OCI-LY1 (cell line): Measurements from ENCODE around the gene PHLPP1.

Experiments
- H2AFZ ChIP-seq: fragments of 200-600 bp; sonication (generic), shearing (Covaris generic); 2 replicates; pipeline ENCODE4 v1.6.0; 2014; ENCODE audit warnings: antibody characterized with exemption, mild to moderate bottlenecking, low read length
- H3F3A ChIP-seq: fragments of 200-600 bp; sonication (generic), shearing (Covaris generic); 2 replicates; pipeline ENCODE4 v1.6.0; 2014; ENCODE audit warnings: mild to moderate bottlenecking, antibody characterized with exemption, low read length, moderate library complexity; ENCODE audit not compliant: insufficient read depth
- H3K27ac ChIP-seq: fragments of 200-600 bp; sonication (generic); 2 replicates; pipeline ENCODE4 v1.5.1; 2014; ENCODE audit warnings: low read length, mixed run types, mild to moderate bottlenecking, low read depth; ENCODE audit not compliant: poor library complexity, severe bottlenecking
- H3K27me3 ChIP-seq: fragments of 200-600 bp; sonication (generic); 2 replicates; pipeline ENCODE4 v1.6.0; 2014; ENCODE audit warnings: antibody characterized with exemption, mild to moderate bottlenecking, low read length, moderate library complexity; ENCODE audit not compliant: insufficient read depth
- H3K36me3 ChIP-seq: fragments of 200-600 bp; sonication (generic); 2 replicates; pipeline ENCODE4 v1.6.1; 2014; ENCODE audit warnings: mild to moderate bottlenecking, antibody characterized with exemption, low read length, moderate library complexity, mixed read lengths; ENCODE audit not compliant: insufficient read depth
- H3K4me1 ChIP-seq: fragments of 200-600 bp; sonication (generic); 2 replicates; pipeline ENCODE4 v1.5.1; 2014; ENCODE audit warnings: mild to moderate bottlenecking, low read length, moderate library complexity; ENCODE audit not compliant: insufficient read depth, severe bottlenecking
- H3K4me2 ChIP-seq: fragments of 200-600 bp; sonication (generic), shearing (Covaris generic); 2 replicates; pipeline ENCODE4 v1.6.1; 2014; ENCODE audit warnings: low read length
- H3K4me3 ChIP-seq: fragments of 200-600 bp; sonication (generic); 2 replicates; pipeline ENCODE4 v1.5.1; 2014; ENCODE audit warnings: low read length, low read depth, mild to moderate bottlenecking, mixed read lengths; ENCODE audit not compliant: poor library complexity, severe bottlenecking
- H3K79me2 ChIP-seq: fragments of 200-600 bp; shearing (Covaris generic); 2 replicates; pipeline ENCODE4 v1.6.1; 2016; ENCODE audit warnings: mixed run types, low read length, mixed read lengths; ENCODE audit not compliant: insufficient read depth
- H3K9ac ChIP-seq: fragments of 200-600 bp; sonication (generic), shearing (Covaris generic); 2 replicates; pipeline ENCODE4 v1.6.1; 2014; ENCODE audit warnings: mild to moderate bottlenecking, low read length, mixed read lengths
- H3K9me2 ChIP-seq: fragments of 200-600 bp; sonication (generic), shearing (Covaris generic); 2 replicates; pipeline ENCODE4 v1.6.1; 2014; ENCODE audit warnings: low read depth, mild to moderate bottlenecking, low read length, mixed read lengths
- H3K9me3 ChIP-seq: fragments of 200-600 bp; shearing (Covaris generic); 2 replicates; pipeline ENCODE4 v1.6.1; 2014; ENCODE audit warnings: low read length, mixed read lengths
- H4K20me1 ChIP-seq: fragments of 200-600 bp; sonication (generic), shearing (Covaris generic); 2 replicates; pipeline ENCODE4 v1.6.0; 2016; ENCODE audit warnings: mild to moderate bottlenecking, low read length; ENCODE audit not compliant: insufficient read depth
- EZH2 ChIP-seq: fragments of 200-600 bp; sonication (generic), shearing (Covaris generic); IDR thresholded peaks from 2 replicates; pipeline ENCODE4 v1.8.0; 2017; ENCODE audit warnings: borderline replicate concordance, mixed run types, mild to moderate bottlenecking, antibody characterized with exemption, low read length, moderate library complexity, mixed read lengths
- TF ChIP-seq, protein P1 (sequence below): fragments of 200-600 bp; sonication (generic), shearing (Covaris generic); IDR thresholded peaks from 2 replicates; pipeline ENCODE4 v1.5.1; 2017; ENCODE audit warnings: mild to moderate bottlenecking, antibody characterized with exemption, low read length, moderate library complexity, mixed read lengths

The PHLPP1 gene

GRCh38 chr18:62714671-62715435, 488 bp upstream of the PHLPP1 start:
- H3K4me2 ChIP-seq, result peak overlapping the region; percentile 55
- peaks cover 10% of the 10 kb centered on the region for H3K79me2 ChIP-seq
- peaks cover 33% of the 10 kb centered on the region for H3K4me1 ChIP-seq
- H3K9me2 ChIP-seq, result no peaks in the 10 kb centered on the region
- H4K20me1 ChIP-seq, result no peaks in the 10 kb centered on the region
- H3K4me3 ChIP-seq, result peak overlapping the region; percentile 74
- H3K36me3 ChIP-seq, result no peaks in the 10 kb centered on the region
- H3K9me3 ChIP-seq, result no peaks in the 10 kb centered on the region
- TF ChIP-seq, protein P1, sequence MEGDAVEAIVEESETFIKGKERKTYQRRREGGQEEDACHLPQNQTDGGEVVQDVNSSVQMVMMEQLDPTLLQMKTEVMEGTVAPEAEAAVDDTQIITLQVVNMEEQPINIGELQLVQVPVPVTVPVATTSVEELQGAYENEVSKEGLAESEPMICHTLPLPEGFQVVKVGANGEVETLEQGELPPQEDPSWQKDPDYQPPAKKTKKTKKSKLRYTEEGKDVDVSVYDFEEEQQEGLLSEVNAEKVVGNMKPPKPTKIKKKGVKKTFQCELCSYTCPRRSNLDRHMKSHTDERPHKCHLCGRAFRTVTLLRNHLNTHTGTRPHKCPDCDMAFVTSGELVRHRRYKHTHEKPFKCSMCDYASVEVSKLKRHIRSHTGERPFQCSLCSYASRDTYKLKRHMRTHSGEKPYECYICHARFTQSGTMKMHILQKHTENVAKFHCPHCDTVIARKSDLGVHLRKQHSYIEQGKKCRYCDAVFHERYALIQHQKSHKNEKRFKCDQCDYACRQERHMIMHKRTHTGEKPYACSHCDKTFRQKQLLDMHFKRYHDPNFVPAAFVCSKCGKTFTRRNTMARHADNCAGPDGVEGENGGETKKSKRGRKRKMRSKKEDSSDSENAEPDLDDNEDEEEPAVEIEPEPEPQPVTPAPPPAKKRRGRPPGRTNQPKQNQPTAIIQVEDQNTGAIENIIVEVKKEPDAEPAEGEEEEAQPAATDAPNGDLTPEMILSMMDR, result peak; percentile 79
- TF ChIP-seq EZH2, result no peak
- no peaks in the 10 kb centered on the region for H3K27me3 ChIP-seq
- no peaks in the 10 kb centered on the region for H3F3A ChIP-seq
- peak overlapping the region; percentile 70 for H3K9ac ChIP-seq
- H3K27ac ChIP-seq, result no peak overlapping the region
- H2AFZ ChIP-seq, result peak overlapping the region; percentile 63; the same call in 1 of the 2 replicates

DNA sequence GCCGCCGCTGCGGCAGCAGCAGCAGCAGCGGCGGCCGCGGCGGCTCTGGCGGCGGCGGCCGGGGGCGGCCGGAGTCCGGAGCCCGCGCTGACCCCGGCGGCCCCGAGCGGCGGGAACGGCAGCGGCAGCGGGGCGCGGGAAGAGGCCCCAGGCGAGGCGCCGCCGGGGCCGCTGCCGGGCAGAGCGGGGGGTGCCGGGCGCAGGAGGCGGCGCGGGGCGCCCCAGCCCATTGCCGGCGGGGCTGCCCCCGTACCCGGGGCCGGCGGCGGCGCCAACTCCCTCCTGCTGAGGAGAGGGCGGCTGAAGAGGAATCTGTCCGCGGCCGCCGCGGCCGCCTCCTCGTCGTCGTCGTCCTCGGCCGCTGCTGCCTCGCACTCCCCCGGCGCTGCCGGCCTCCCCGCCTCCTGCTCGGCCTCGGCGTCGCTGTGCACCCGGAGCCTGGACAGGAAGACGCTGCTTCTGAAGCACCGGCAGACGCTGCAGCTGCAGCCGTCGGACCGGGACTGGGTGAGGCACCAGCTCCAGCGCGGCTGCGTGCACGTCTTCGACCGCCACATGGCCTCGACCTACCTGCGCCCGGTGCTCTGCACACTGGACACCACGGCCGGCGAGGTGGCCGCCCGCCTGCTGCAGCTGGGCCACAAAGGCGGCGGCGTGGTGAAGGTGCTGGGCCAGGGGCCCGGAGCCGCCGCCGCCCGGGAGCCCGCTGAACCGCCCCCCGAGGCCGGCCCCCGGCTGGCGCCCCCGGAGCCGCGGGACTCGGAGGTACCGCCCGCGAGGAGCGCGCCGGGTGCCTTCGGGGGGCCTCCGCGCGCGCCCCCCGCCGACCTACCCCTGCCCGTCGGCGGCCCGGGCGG, 646 bp downstream of the PHLPP1 start:
- Histone ChIP-seq H2AFZ (no peak overlapping the region), H3K9ac (peak overlapping the region; percentile 48), H3K9me2 (no peaks in the 10 kb centered on the region), H3K4me3 (peak overlapping the region; percentile 74), H3K9me3 (no peaks in the 10 kb centered on the region), H3K79me2 (peaks cover 13% of the 10 kb centered on the region), H3F3A (no peaks in the 10 kb centered on the region), H3K4me1 (peaks cover 35% of the 10 kb centered on the region), H3K36me3 (no peaks in the 10 kb centered on the region), H3K27ac (no peak overlapping the region), H3K27me3 (no peaks in the 10 kb centered on the region), H3K4me2 (peak overlapping the region; percentile 75), H4K20me1 (no peaks in the 10 kb centered on the region)
- no peak for TF ChIP-seq EZH2
- TF ChIP-seq, protein P1, result no peak

GRCh38 chr18:62716619-62717168, 1.4 kb downstream of the PHLPP1 start:
- TF ChIP-seq EZH2, result no peak
- TF ChIP-seq, protein P1, result 0 out of 2 replicates have a peak, but pooled peaks have one; percentile 10
- H2AFZ ChIP-seq, result no peak overlapping the region
- peaks cover 13% of the 10 kb centered on the region for H3K79me2 ChIP-seq
- H3K4me2 ChIP-seq, result peak overlapping the region; percentile 75
- no peaks in the 10 kb centered on the region for H3K9me2 ChIP-seq
- H3K36me3 ChIP-seq, result no peaks in the 10 kb centered on the region
- peak overlapping the region; percentile 62 for H3K4me3 ChIP-seq
- H3K27ac ChIP-seq, result no peak overlapping the region
- no peaks in the 10 kb centered on the region for H3F3A ChIP-seq
- no peaks in the 10 kb centered on the region for H3K27me3 ChIP-seq
- peak overlapping the region; percentile 42; the same call in 1 of the 2 replicates for H3K9ac ChIP-seq
- no peaks in the 10 kb centered on the region for H4K20me1 ChIP-seq
- H3K9me3 ChIP-seq, result no peaks in the 10 kb centered on the region
- H3K4me1 ChIP-seq, result peaks cover 42% of the 10 kb centered on the region
